ENCODE measurements around the gene ZNF32.
"Not testable (repeated sequence)": the region's sequence is repeated elsewhere in the genome, so short reads cannot be mapped to it uniquely, and the experiment has no call there.

ZNF32 gene

DNA sequence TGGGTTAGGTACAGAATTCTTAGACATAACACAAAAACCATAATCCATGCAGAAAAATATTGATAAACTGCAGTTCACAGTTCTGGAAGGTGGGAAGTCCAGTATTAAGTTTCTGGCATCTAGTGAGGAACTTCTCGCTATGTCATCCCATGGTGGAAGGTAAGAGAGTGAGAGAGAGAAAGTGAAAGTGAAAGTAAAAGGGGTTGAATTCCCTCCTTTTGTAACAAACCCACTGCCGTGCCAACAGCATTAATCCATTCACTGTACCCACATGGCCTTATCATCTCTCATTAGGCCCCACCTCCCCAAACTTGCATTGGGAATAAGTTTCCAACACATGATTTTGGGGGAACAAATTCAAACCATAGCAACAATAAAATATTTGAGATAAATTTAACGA is 25.3 kb downstream of the ZNF32 start:
- no peak for DNase-seq

DNA sequence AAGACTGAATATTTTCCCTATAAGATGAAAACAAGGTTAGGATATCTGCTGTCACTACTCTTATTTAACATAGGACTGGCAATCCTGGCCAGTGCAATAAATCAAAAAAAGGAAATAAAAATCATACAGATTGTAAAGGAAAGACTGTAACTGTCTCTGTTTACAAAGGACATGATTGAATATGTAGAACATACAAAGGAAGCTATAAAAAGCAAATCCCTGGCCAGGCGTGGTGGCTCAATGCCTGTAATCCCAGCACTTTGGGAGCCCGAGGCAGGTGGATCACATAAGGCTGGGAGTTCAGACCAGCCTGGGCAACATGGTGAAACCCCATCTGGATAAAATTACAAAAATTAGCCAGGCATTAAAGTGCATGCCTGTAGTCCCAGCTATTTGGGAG is 26.6 kb downstream of the ZNF32 start:
- no peak for DNase-seq

GRCh38 chr10:43619368-43619767 is 29.3 kb downstream of the ZNF32 start:
- no peak for DNase-seq

DNA sequence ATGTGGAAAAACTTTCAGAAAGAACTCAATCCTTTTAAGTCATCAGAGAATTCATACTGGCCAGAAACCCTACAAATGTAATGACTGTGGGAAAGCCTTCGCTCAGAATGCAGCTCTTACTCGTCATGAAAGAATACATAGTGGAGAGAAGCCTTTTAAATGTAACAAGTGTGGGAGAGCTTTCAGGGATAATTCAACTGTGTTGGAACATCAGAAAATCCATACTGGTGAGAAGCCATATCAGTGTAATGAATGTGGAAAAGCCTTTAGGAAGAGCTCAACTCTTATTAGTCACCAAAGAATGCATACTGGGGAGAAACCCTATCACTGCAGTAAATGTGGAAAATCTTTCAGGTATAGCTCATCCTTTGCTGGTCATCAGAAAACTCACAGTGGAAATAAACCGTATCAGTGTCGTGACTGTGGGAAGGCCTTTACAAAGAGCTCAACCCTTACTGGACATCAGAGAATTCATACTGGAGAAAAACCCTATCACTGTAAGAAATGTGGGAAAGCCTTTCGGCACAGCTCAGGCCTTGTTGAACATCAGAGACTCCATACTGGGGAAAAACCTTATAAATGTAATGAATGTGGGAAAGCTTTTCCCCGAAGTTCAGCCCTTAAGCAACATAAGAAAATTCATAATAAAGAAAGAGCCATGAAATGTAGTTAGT is 31.8 kb downstream of the ZNF32 start:
- DNase-seq = no peak

- DNase-seq = no peak
These were observed 38.0 kb downstream of the ZNF32 start for GRCh38 chr10:43610636-43611035.

DNA sequence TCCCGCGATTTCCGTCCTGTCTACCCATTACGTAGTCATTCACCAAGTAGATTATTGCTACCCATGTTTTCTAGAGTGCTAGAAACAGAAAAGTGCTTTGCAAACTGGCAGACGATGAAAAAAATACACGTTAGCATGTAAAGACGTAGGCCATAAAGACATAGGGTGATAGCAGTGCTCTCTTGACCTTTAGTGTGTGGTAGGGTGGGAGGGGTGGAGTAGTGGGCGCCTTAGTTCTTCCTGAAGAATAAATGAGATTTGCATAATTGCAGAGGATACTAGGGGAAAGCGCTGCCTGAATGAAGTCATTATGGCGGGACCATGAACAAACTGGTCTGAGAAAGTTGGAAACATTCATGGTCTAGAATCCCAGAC is 41.5 kb downstream of the ZNF32 start:
- no peak for DNase-seq

DNA sequence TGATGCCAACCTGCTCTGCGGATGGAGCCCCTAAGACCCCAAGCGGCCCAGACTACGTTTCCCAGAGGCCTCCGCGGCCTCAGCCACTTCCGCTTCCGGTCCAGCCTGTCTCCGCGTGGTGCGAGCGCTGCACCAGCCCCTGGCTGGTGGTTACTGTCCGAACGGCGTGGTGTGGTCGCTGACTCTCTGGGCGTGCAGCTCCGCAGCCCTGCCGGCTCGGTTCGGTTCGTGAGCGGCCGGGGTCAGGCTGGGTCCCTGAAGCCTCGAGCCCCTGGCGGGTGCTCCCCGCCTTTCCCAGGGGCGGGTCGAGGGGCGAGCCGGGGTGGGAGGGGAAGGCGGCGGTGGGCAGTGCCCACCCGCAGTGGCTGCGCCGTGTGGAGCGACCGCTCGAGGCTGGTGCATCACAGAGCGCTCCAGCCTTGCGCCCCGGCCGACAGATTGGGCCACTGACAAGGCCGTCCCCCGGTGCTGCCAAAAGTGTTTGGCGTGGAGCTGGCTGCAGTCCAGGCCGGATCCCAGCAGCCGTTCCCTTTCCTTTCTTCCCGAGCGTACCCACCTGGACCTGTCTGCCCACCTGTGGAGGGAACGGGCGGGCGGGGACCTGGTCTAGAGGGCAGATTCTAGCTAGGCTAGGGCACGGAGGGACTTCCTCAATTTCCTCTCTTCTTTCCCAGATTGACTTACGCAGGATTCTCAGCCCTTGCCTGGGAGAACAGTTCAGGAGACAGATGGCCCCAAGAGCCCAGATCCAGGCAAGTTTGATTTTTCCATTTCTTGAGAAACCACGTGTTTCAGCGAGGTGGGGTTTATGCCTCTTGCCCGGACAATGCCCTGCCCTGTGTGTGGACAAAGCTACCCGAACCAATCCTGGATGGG is 42.1 kb downstream of the ZNF32 start, which contains the start of gene ZNF485:
TSS of gene ZNF485 (plus strand) at position 116 of the 876 bp plus-strand sequence. CDS start at position 729, 613 bp downstream.
- DNase-seq = no peak

- no peak for DNase-seq
These were observed 42.8 kb downstream of the ZNF32 start for GRCh38 chr10:43605850-43606322.

DNA sequence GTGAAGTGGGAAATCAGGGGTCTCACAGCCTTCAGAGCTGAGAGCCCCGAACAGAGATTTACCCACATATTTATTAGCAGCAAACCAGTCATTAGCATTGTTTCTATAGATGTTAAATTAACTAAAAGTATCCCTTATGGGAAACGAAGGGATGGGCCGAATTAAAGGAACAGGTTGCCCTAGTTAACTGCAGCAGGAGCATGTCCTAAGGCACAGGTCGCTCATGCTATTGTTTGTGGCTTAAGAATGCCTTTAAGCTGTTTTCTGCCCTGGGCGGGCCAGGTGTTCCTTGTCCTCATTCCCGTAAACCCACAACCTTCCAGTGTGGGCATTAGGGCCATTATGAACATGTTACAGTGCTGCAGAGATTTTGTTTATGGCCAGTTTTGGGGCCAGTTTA is 47.1 kb downstream of the ZNF32 start:
- not testable (repeated sequence) for DNase-seq

DNA sequence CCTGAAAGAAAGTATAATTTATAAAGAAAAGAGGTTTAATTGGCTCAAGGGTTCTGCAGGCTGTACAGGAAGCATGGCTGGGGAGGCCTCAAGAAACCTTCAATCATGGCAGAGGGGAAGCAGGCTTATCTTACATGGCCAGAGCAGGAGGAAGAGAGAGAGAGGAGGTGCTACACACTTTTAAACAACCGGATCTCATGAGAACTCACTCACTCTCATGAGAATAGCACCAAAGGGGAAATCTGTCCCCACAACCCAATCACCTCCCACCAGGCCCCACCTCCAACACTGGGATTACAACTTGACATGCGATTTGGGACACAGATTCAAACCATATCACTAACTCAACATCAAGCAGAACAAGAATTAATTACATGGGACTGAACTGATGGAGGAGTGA is 49.3 kb downstream of the ZNF32 start:
- DNase-seq = no peak

GRCh38 chr10:43598446-43598845 is 50.2 kb downstream of the ZNF32 start:
- DNase-seq = no peak

GRCh38 chr10:43596546-43596945 is 52.1 kb downstream of the ZNF32 start:
- no peak for DNase-seq

DNA sequence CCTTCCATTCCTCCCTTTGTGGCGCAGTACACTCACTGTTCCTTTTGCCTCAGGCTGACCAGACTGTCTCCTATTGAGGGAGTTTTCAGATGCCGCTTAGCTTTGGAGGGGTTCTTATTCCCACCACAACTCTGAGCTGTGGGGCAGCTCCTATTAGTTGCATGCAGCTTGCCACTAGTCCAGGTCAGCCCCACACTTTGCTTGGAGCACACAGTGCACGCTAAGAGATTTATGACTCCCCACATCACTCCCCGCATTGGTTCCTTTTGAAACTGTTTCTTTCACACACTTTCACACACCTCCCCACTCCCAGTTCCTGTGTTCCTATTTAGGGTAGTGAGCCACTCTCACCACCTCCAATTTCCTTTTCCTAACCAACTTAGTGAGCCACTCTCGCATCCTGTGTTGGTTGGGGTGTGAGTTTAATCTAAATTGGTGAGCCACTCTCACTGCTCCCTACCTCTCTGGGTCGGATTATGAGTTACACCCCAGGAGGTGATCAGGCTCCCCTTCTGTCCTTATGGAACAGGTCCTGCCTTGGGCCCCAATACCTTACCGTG is 52.9 kb downstream of the ZNF32 start:
- DNase-seq = no peak

DNA sequence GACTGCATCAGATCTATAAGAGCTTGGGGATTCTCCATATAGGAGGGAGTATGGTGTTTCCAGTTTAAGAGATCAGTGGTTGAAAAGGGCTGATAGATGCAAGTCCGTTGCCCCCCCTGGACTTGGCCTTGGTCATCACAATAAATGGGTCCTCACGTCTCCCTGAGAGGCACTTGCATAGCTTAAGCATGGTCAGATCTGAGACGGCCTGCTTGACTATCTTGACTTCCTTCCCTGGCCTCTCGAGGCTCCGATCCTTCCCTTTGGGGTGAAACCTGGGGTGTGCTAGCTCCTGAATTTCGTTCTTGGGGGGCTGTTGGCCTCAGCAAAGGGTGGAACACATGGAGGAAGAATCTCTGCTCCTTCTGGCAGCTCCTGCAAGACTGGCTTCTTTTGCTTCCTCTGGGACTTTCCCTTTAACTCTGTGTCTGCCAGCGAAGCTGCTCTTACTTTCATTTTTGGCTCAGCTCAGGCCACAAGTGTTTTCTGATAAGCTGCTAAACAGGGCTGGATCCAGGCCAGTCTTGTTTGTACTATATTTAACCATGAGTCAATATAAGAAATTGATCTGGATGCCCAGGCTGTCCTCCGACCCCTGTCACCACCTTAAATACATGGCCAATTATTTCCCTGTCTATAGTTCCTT is 53.6 kb downstream of the ZNF32 start:
- DNase-seq = no peak
